CD14-positive monocyte (primary cell): ENCODE results near the gene SPACA5. TPM values are rescaled to one million over a fixed set of nuclear protein-coding genes. Genes with fewer than 3 reads are reported as not detected.

Source experiments
- DNase-seq, 3 donors: peaks; one replicate each; pipeline ENCODE4 v3.0.0-alpha.2; 2011 to 2022
- H2AFZ ChIP-seq: 2 replicates; pipeline ENCODE4 v1.6.0; 2012; ENCODE audit warnings: mild to moderate bottlenecking, low read depth, low read length, inconsistent platforms; ENCODE audit not compliant: insufficient read depth, poor library complexity, severe bottlenecking
- H3K27ac ChIP-seq, 2 donors: 1 replicate in 1 of 2; 2 replicates in 1 of 2; pipeline ENCODE4 v1.5.1; 2012 to 2013; ENCODE audit warnings: low read length in 2 of 2, control low read depth in 1 of 2, inconsistent platforms in 1 of 2, low read depth in 1 of 2, mild to moderate bottlenecking in 1 of 2
- H3K27me3 ChIP-seq, 2 donors: one replicate each; pipeline versions ENCODE4 v1.6.0 to v1.6.1; 2011 to 2013; ENCODE audit warnings: low read length in 2 of 2; ENCODE audit not compliant: control insufficient read depth in 2 of 2, insufficient read depth in 2 of 2
- H3K36me3 ChIP-seq, 2 donors: replicated peaks in 1 of 2; 1 replicate in 1 of 2; 2 replicates in 1 of 2; pipeline versions ENCODE4 v1.5.1 to v1.6.1; 2012 to 2013; ENCODE audit warnings: low read length in 2 of 2, control low read depth in 1 of 2, inconsistent platforms in 1 of 2, mild to moderate bottlenecking in 1 of 2; ENCODE audit not compliant: insufficient read depth in 2 of 2, control insufficient read depth in 1 of 2
- H3K4me1 ChIP-seq, 2 donors: 1 replicate in 1 of 2; 2 replicates in 1 of 2; pipeline versions ENCODE4 v1.5.1 to v1.6.1; 2012 to 2013; ENCODE audit warnings: low read length in 2 of 2, control low read depth in 1 of 2, inconsistent platforms in 1 of 2, mild to moderate bottlenecking in 1 of 2, moderate library complexity in 1 of 2; ENCODE audit not compliant: insufficient read depth in 2 of 2, control insufficient read depth in 1 of 2
- H3K4me2 ChIP-seq: replicated peaks from 2 replicates; pipeline ENCODE3; 2012; ENCODE audit warnings: low read length, moderate library complexity, mild to moderate bottlenecking; ENCODE audit not compliant: poor library complexity, severe bottlenecking; ENCODE audit errors: extremely low read depth
- H3K4me3 ChIP-seq, 3 experiments: fragments of 200-600 bp in 1 of 3; sonication (generic) in 1 of 3; replicated peaks in 1 of 3; 1 replicate in 2 of 3; 2 replicates in 1 of 3; pipeline ENCODE4 v1.5.1; 2011 to 2013; ENCODE audit warnings: low read length in 3 of 3, mild to moderate bottlenecking in 3 of 3, control low read depth in 2 of 3, low read depth in 2 of 3, inconsistent platforms in 1 of 3, moderate library complexity in 1 of 3
- H3K79me2 ChIP-seq: 2 replicates; pipeline ENCODE4 v1.6.0; 2012; ENCODE audit warnings: mild to moderate bottlenecking, control low read depth, inconsistent platforms, low read length, moderate library complexity; ENCODE audit not compliant: insufficient read depth
- H3K9ac ChIP-seq: 2 replicates; pipeline ENCODE4 v1.6.0; 2017; ENCODE audit warnings: low read length, mild to moderate bottlenecking; ENCODE audit not compliant: insufficient read depth, poor library complexity, severe bottlenecking
- H3K9me3 ChIP-seq, 2 donors: replicated peaks in 1 of 2; 1 replicate in 1 of 2; 2 replicates in 1 of 2; pipeline versions ENCODE4 v1.5.1 to v1.6.1; 2012 to 2013; ENCODE audit warnings: low read length in 2 of 2, control low read depth in 1 of 2; ENCODE audit not compliant: control insufficient read depth in 1 of 2, insufficient read depth in 1 of 2
- H4K20me1 ChIP-seq: 2 replicates; pipeline ENCODE4 v1.6.0; 2012; ENCODE audit warnings: mild to moderate bottlenecking, low read length, control low read depth, moderate library complexity; ENCODE audit not compliant: insufficient read depth
- H3K27ac Mint-ChIP-seq, 7 donors: one replicate each; pipeline ENCODE4 v1.8.0; 2020; ENCODE audit warnings: mild to moderate bottlenecking in 7 of 7, mixed read lengths in 7 of 7, moderate library complexity in 6 of 7, inconsistent platforms in 2 of 7
- H3K27me3 Mint-ChIP-seq, 3 donors: one replicate each; pipeline ENCODE4 v1.8.0; 2021 to 2022; ENCODE audit warnings: low read depth in 3 of 3, mild to moderate bottlenecking in 3 of 3, mixed read lengths in 3 of 3, moderate library complexity in 3 of 3, inconsistent platforms in 1 of 3
- H3K36me3 Mint-ChIP-seq, 2 donors: one replicate each; pipeline ENCODE4 v1.8.0; 2020; ENCODE audit warnings: mixed read lengths in 2 of 2, inconsistent platforms in 1 of 2, mild to moderate bottlenecking in 1 of 2
- H3K4me1 Mint-ChIP-seq: one replicate; pipeline ENCODE4 v1.8.0; 2020; ENCODE audit warnings: mild to moderate bottlenecking, mixed read lengths
- H3K4me3 Mint-ChIP-seq, 2 donors: one replicate each; pipeline ENCODE4 v1.8.0; 2020; ENCODE audit warnings: mild to moderate bottlenecking in 2 of 2, mixed read lengths in 2 of 2, moderate library complexity in 1 of 2
- H3K9me3 Mint-ChIP-seq, 7 donors: one replicate each; pipeline ENCODE4 v1.8.0; 2020 to 2022; ENCODE audit warnings: mixed read lengths in 7 of 7, mild to moderate bottlenecking in 6 of 7, moderate library complexity in 6 of 7, inconsistent platforms in 2 of 7
- CTCF ChIP-seq: fragments of 200-600 bp; IDR thresholded peaks from one replicate; pipeline ENCODE4 v1.8.0; 2022; ENCODE audit warnings: antibody characterized with exemption, mild to moderate bottlenecking
- WGBS: methylation state at CpG from one replicate; pipeline ENCODE4 v1.1.5; 2013; ENCODE audit warnings: missing lambda C conversion rate; ENCODE audit not compliant: insufficient coverage; 5-methylcytosine and 5-hydroxymethylcytosine counted together
- intact Hi-C, 2 donors: fragments of 100-400 bp; cut with micrococcal nuclease; formaldehyde crosslinking; loops; one replicate each; pipeline versions ENCODE4 v1.15.0 to v1.15.1; 2023
- polyA plus RNA-seq, 3 donors: library from polyadenylated mRNA; depleted of rRNA in 1 of 3; unstranded in 2 of 3; stranded (reverse) in 1 of 3; fragments of 300-500 nt in 2 of 3; fragments of >200 nt in 1 of 3; fragmentation: Illumina TruSeq in 2 of 3; gene quantifications; 1 replicate in 2 of 3; 2 replicates in 1 of 3; pipeline ENCODE4 v1.2.3, GENCODE V29; 2012 to 2021

The SPACA5 gene
- polyA plus RNA-seq, 3 donors, result not detected

- no peaks in the 10 kb centered on the region for H4K20me1 ChIP-seq
- DNase-seq, result peak; percentile 11 to 38 (median 37)
- H3K9me3 ChIP-seq, result peaks cover 21 to 55% of the 10 kb centered on the region in 2 donors
- H3K4me1 ChIP-seq, result peaks cover 0 to 9% of the 10 kb centered on the region in 2 donors
- Mint-ChIP-seq H3K4me3 (no peak overlapping the region), H3K9me3 (peaks cover 14 to 46% (median 30%) of the 10 kb centered on the region in 7 donors), H3K27ac (peak overlapping the region; percentile 55 to 89 (median 72)), H3K27me3 (peaks cover 0 to 1% (median 0%) of the 10 kb centered on the region in 3 donors), H3K36me3 (peaks cover 72 to 85% of the 10 kb centered on the region in 2 donors), H3K4me1 (peaks cover 11% of the 10 kb centered on the region)
- H3K9ac ChIP-seq, result no peak overlapping the region
- no peak overlapping the region for H2AFZ ChIP-seq
- no peak overlapping the region for H3K4me2 ChIP-seq
- no peak overlapping the region for H3K4me3 ChIP-seq
- TF ChIP-seq CTCF, result no peak
- peak overlapping the region in 1 of 2 donors; percentile 49 for H3K27ac ChIP-seq
- intact Hi-C loops, result no loop called here
- peaks cover 26 to 90% of the 10 kb centered on the region in 2 donors for H3K36me3 ChIP-seq
- no CpG with 5 or more reads among the region's 5 CpGs for WGBS
- no peaks in the 10 kb centered on the region for H3K79me2 ChIP-seq
- H3K27me3 ChIP-seq, result no peaks in the 10 kb centered on the region
These were observed 15.3 kb upstream of the SPACA5 start for GRCh38 chrX:47991263-47992094.

- peaks cover 73 to 85% of the 10 kb centered on the region in 2 donors for H3K36me3 Mint-ChIP-seq
- H3K4me3 Mint-ChIP-seq, result no peak overlapping the region
- H3K4me3 ChIP-seq, result no peak overlapping the region
- peaks cover 11% of the 10 kb centered on the region for H3K4me1 Mint-ChIP-seq
- 100% methylated on average over 1 of the region's 1 CpG for WGBS
- H3K9me3 ChIP-seq, result peaks cover 17 to 56% of the 10 kb centered on the region in 2 donors
- H3K4me1 ChIP-seq, result peaks cover 0 to 9% of the 10 kb centered on the region in 2 donors
- no peak for TF ChIP-seq CTCF
- no peak overlapping the region for H3K9ac ChIP-seq
- H3K4me2 ChIP-seq, result no peak overlapping the region
- H3K9me3 Mint-ChIP-seq, result peaks cover 14 to 47% (median 29%) of the 10 kb centered on the region in 7 donors
- peak overlapping the region in 1 of 2 donors; percentile 49 for H3K27ac ChIP-seq
- H3K27ac Mint-ChIP-seq, result peak overlapping the region in 4 of 7 donors; percentile 48 to 75 (median 60)
- no peaks in the 10 kb centered on the region for H3K27me3 ChIP-seq
- no peaks in the 10 kb centered on the region for H4K20me1 ChIP-seq
- peaks cover 0 to 1% (median 0%) of the 10 kb centered on the region in 3 donors for H3K27me3 Mint-ChIP-seq
- H3K79me2 ChIP-seq, result peaks cover 3% of the 10 kb centered on the region
- H3K36me3 ChIP-seq, result peaks cover 25 to 90% of the 10 kb centered on the region in 2 donors
- no peak overlapping the region for H2AFZ ChIP-seq
- no peak for DNase-seq
- intact Hi-C loops, result no loop called here
These were observed 14.8 kb upstream of the SPACA5 start for GRCh38 chrX:47992095-47992380.
